ENCODE data around the gene C1QTNF4. TPM values are rescaled to one million over a fixed set of nuclear protein-coding genes. Genes with fewer than 3 reads are reported as not detected.
A peak's percentile ranks its signal among the peaks of the same experiment; 100 is the strongest.

Gene C1QTNF4
- total RNA-seq, 2 donors from 2014 or later: 0.19 to 0.74 TPM

- no peak for ATAC-seq (replicated peaks in 1 of 2)
- Mint-ChIP-seq H3K9me3 (no peaks in the 10 kb centered on the region), H3K27me3 (ENCODE audit: low read depth) (peaks cover 34% of the 10 kb centered on the region), H3K36me3 (ENCODE audit: insufficient read depth in 2 of 2) (peaks cover 0 to 2% of the 10 kb centered on the region in 2 donors), H3K4me1 (ENCODE audit: low read depth) (peaks cover 10% of the 10 kb centered on the region), H3K27ac (no peak overlapping the region), H3K4me3 (no peak overlapping the region)
- no peak for DNase-seq
Measured at GRCh38 chr11:47589977-47590861, 4.0 kb downstream of the C1QTNF4 start.

DNA sequence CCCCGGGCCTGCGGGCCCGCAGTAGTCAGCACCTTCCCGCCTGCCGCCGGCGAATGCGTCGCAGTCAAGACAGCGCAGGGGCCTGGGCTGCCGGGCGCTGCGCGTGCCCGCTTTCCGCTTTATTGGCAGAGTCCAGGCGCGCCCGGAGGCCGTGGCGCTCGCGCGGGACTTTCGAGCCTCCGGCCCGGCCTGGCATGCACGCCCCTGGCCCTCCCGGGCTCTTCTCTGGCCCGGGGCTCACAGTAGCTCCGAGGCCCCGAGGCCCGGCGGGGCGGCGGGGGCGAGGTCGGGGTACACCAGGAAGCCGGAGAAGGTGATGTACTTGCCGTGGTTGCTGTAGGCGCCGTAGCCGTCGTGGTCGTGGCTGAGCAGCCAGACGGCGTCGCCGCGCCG, 4.6 kb downstream of the C1QTNF4 start:
- H3K9me3 Mint-ChIP-seq: no peaks in the 10 kb centered on the region
- DNase-seq: no peak
- H3K27me3 Mint-ChIP-seq (ENCODE audit: low read depth): peaks cover 27% of the 10 kb centered on the region
- no peak overlapping the region for H3K27ac Mint-ChIP-seq
- ATAC-seq (replicated peaks in 1 of 2): no peak
- H3K4me3 Mint-ChIP-seq: no peak overlapping the region
- peaks cover 10% of the 10 kb centered on the region for H3K4me1 Mint-ChIP-seq (ENCODE audit: low read depth)
- H3K36me3 Mint-ChIP-seq (ENCODE audit: insufficient read depth in 2 of 2): peaks cover 0 to 4% of the 10 kb centered on the region in 2 donors

GRCh38 chr11:47589118-47589517, 5.1 kb downstream of the C1QTNF4 start:
- ATAC-seq (replicated peaks in 1 of 2) (no peak), DNase-seq (no peak)
- Mint-ChIP-seq H3K9me3 (no peaks in the 10 kb centered on the region), H3K36me3 (ENCODE audit: insufficient read depth in 2 of 2) (peaks cover 2 to 7% of the 10 kb centered on the region in 2 donors), H3K27ac (no peak overlapping the region), H3K4me1 (ENCODE audit: low read depth) (peaks cover 10% of the 10 kb centered on the region), H3K4me3 (no peak overlapping the region), H3K27me3 (ENCODE audit: low read depth) (peaks cover 23% of the 10 kb centered on the region)

- H3K27ac Mint-ChIP-seq: no peak overlapping the region
- H3K36me3 Mint-ChIP-seq (ENCODE audit: insufficient read depth in 2 of 2): peaks cover 4 to 13% of the 10 kb centered on the region in 2 donors
- no peak for DNase-seq
- peaks cover 5% of the 10 kb centered on the region for H3K4me1 Mint-ChIP-seq (ENCODE audit: low read depth)
- H3K4me3 Mint-ChIP-seq: no peak overlapping the region
- H3K27me3 Mint-ChIP-seq (ENCODE audit: low read depth): peaks cover 10% of the 10 kb centered on the region
- H3K9me3 Mint-ChIP-seq: no peaks in the 10 kb centered on the region
- peak in 1 of 2 donors; percentile 6 for ATAC-seq (replicated peaks in 1 of 2)
Measured at GRCh38 chr11:47587723-47588326, 6.4 kb downstream of the C1QTNF4 start.

DNA sequence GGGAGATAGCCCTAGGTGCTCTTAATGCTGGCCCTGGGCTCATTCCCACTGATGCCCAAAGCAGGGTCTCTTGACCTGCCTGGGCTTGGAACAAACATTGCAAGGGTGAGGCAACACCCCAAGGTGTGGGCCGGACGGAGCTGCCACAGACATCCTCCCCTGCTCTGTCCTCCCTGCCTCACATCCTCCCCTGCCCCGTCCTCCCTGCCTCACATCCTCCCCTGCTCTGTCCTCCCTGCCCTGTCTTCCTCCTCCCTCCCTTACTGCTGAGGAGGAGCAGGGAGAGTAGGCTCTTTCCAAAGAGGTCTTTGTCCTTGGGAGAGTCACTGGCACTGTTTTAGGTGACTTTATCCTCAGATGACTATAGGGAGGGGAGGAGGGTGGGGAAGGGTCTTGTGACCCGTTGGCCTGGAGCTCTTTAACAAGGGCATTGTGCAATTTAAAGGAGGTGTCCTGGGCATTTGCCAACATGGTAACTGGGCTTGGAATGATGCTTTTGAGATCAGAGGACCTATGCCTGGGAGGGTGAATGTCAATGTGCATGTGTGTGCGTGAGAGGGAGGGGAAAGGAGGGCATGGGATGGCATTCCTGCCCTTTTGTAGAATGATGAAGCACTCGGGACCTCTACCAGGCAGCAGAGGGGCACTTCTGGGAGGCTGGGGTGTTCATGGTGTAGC, 7.0 kb downstream of the C1QTNF4 start:
- ATAC-seq (replicated peaks in 1 of 2) (peak; percentile 9 to 21), DNase-seq (no peak)
- Mint-ChIP-seq H3K4me1 (ENCODE audit: low read depth) (peaks cover 5% of the 10 kb centered on the region), H3K27me3 (ENCODE audit: low read depth) (peaks cover 3% of the 10 kb centered on the region), H3K9me3 (no peaks in the 10 kb centered on the region), H3K4me3 (no peak overlapping the region), H3K27ac (no peak overlapping the region), H3K36me3 (ENCODE audit: insufficient read depth in 2 of 2) (peaks cover 7 to 13% of the 10 kb centered on the region in 2 donors)

DNA sequence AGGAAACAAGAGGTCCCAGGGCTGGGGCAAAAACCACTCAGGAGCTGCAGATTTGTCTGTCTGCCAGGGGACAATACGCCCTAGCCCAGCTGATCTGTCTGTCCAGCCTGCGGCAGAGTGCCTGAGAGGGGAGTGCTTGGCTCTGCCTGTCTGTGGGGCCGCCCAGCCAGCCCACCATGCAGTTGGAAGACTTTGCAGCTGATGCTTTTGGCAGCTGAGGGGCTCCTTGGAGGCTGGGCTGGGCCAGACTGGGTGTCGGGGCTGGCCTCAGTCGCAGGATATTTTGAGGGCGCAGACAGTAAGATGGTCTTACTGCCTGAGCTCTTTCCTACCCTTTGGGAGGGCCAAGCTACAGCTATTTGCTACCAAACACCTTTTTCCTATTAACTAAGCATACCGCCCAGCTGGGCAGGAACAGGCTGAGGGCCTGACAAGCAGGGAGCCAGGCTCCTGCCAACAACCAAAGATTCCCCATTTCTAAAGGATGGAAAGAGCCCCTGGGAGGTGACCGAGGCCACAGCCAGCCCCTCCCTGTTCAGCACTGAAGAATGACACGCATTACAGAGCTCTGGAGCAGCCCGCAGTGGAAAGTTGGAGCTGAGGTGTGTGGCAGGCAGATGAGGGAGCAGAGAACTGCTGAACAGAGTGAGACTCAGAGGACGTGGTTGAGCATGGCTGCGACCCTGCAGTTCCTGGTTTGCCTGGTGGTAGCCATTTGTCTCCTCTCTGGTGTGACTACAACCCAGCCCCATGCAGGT, 7.9 kb downstream of the C1QTNF4 start, which contains the start of gene FAM180B:
TSS of gene FAM180B (plus strand) at position 581 of the 758 bp plus-strand sequence. CDS start at position 672, 91 bp downstream.
- H3K27ac Mint-ChIP-seq: no peak within 1 kb of the TSS
- no peak within 1 kb of the TSS for H3K4me3 Mint-ChIP-seq
- no peaks in the 10 kb centered on the region for H3K4me1 Mint-ChIP-seq (ENCODE audit: low read depth)
- peak; percentile 3 to 8 for ATAC-seq (replicated peaks in 1 of 2)
- no peaks in the 10 kb centered on the region for H3K27me3 Mint-ChIP-seq (ENCODE audit: low read depth)
- DNase-seq: no peak
- H3K9me3 Mint-ChIP-seq: no peaks in the 10 kb centered on the region
- H3K36me3 Mint-ChIP-seq (ENCODE audit: insufficient read depth in 2 of 2): peaks cover 9 to 13% of the 10 kb centered on the region in 2 donors

DNA sequence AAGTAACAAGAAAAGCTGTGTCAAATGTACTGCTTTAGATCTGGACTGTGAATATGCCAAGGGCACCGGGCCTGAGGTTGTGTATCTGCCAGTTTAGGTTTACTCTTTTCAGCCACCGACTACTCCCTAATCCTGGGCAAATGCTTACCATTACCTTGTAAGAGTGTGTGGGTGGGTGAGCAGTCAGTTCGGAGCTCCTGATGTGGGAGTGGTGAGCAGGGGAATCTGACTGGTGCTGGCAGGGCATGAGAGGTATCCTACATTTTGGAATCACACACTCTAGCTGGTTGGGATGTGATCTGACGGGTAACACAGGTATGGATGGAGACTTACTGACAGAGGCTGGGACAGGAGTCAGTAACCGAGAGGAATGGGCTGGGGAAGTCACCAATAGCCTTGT, 10.4 kb downstream of the C1QTNF4 start:
- no peaks in the 10 kb centered on the region for H3K9me3 Mint-ChIP-seq
- no peak overlapping the region for H3K4me3 Mint-ChIP-seq
- peaks cover 14% of the 10 kb centered on the region for H3K4me1 Mint-ChIP-seq (ENCODE audit: low read depth)
- H3K27me3 Mint-ChIP-seq (ENCODE audit: low read depth): no peaks in the 10 kb centered on the region
- no peak overlapping the region for H3K27ac Mint-ChIP-seq
- ATAC-seq (replicated peaks in 1 of 2) (no peak), DNase-seq (no peak)
- H3K36me3 Mint-ChIP-seq (ENCODE audit: insufficient read depth in 2 of 2): peaks cover 12 to 17% of the 10 kb centered on the region in 2 donors

- H3K36me3 Mint-ChIP-seq (ENCODE audit: insufficient read depth in 2 of 2): peaks cover 10 to 21% of the 10 kb centered on the region in 2 donors
- H3K4me3 Mint-ChIP-seq: peak within 1 kb of the TSS; percentile 90 to 94
- H3K27ac Mint-ChIP-seq: peak within 1 kb of the TSS; percentile 97
- DNase-seq: peak; percentile 88 to 92
- no peaks in the 10 kb centered on the region for H3K27me3 Mint-ChIP-seq (ENCODE audit: low read depth)
- H3K9me3 Mint-ChIP-seq: no peaks in the 10 kb centered on the region
- ATAC-seq (replicated peaks in 1 of 2): peak; percentile 97
- H3K4me1 Mint-ChIP-seq (ENCODE audit: low read depth): peaks cover 43% of the 10 kb centered on the region
Measured at GRCh38 chr11:47578524-47579494, 15.4 kb downstream of the C1QTNF4 start, which contains the start of the genes KBTBD4 and NDUFS3. Gene KBTBD4, minus strand, starts transcription at chr11:47578970. Its CDS starts 19 bp downstream, at chr11:47578951. Gene NDUFS3, plus strand, starts transcription at chr11:47579074. Its CDS starts 18 bp downstream, at chr11:47579092.

- Mint-ChIP-seq H3K27ac (no peak overlapping the region), H3K4me3 (peak overlapping the region; percentile 90 to 94), H3K4me1 (ENCODE audit: low read depth) (peaks cover 49% of the 10 kb centered on the region), H3K36me3 (ENCODE audit: insufficient read depth in 2 of 2) (peaks cover 11 to 18% of the 10 kb centered on the region in 2 donors), H3K9me3 (no peaks in the 10 kb centered on the region), H3K27me3 (ENCODE audit: low read depth) (no peaks in the 10 kb centered on the region)
- no peak for DNase-seq
- ATAC-seq (replicated peaks in 1 of 2): no peak
Measured at GRCh38 chr11:47577460-47578041, 16.7 kb downstream of the C1QTNF4 start.

- H3K27ac Mint-ChIP-seq: no peak overlapping the region
- H3K4me3 Mint-ChIP-seq: no peak overlapping the region
- no peak for ATAC-seq (replicated peaks in 1 of 2)
- DNase-seq: no peak
- peaks cover 4 to 14% of the 10 kb centered on the region in 2 donors for H3K36me3 Mint-ChIP-seq (ENCODE audit: insufficient read depth in 2 of 2)
- no peaks in the 10 kb centered on the region for H3K9me3 Mint-ChIP-seq
- peaks cover 44% of the 10 kb centered on the region for H3K4me1 Mint-ChIP-seq (ENCODE audit: low read depth)
- no peaks in the 10 kb centered on the region for H3K27me3 Mint-ChIP-seq (ENCODE audit: low read depth)
Measured at GRCh38 chr11:47573321-47573720, 20.9 kb downstream of the C1QTNF4 start.

DNA sequence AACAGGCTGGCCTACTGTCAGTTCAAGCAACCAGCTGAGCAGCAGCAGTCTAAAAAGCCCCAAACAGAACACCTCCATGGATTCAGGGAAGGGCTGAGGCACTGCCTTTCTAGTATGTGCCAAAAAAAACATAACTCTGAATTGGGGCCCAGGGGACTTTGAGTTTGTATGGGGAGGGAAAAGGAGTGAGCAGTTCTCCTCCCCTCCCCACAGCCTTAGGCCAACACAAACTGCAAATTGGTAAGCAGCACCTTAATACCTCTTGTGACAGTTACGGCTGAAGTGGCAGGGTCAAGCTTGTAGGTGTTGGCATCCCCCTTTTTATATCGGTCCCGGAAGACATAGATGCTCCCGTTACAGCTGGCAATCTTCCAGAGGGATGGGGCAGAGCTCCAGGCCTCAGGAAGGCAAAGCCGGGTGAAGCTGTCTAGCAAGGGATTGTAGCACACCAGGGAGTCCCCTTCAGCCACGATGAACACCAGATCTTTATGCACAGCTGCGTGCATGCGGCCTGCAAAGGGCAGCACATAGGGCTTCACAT, 21.4 kb downstream of the C1QTNF4 start:
- DNase-seq: no peak
- Mint-ChIP-seq H3K27me3 (ENCODE audit: low read depth) (no peaks in the 10 kb centered on the region), H3K36me3 (ENCODE audit: insufficient read depth in 2 of 2) (peaks cover 4 to 14% of the 10 kb centered on the region in 2 donors), H3K9me3 (no peaks in the 10 kb centered on the region), H3K27ac (no peak overlapping the region), H3K4me3 (no peak overlapping the region), H3K4me1 (ENCODE audit: low read depth) (peaks cover 38% of the 10 kb centered on the region)
- no peak for ATAC-seq (replicated peaks in 1 of 2)

Measured in activated T-cell treated with anti-CD3 and anti-CD28 coated beads, Interleukin-2, amount 50 U/mL, for 72 hours (primary cell).